Neuronal stem cell (in vitro differentiated cells): Measurements from ENCODE around the gene L3MBTL4.

Experiments
- DNase-seq: peaks from one replicate; pipeline ENCODE4 v3.0.0-alpha.2; 2013; ENCODE audit warnings: low spot score
- H2AFZ ChIP-seq: one replicate; pipeline ENCODE4 v1.6.1; 2013; ENCODE audit warnings: mild to moderate bottlenecking, low read length, inconsistent platforms
- H2AK5ac ChIP-seq: 2 replicates; pipeline ENCODE4 v1.6.1; 2013; ENCODE audit warnings: low read depth, mild to moderate bottlenecking, inconsistent platforms, low read length, moderate library complexity, mixed read lengths
- H2BK120ac ChIP-seq: 2 replicates; pipeline ENCODE4 v1.6.1; 2013; ENCODE audit warnings: low read depth, mild to moderate bottlenecking, inconsistent platforms, low read length, moderate library complexity, mixed read lengths
- H2BK12ac ChIP-seq: one replicate; pipeline ENCODE4 v1.6.1; 2013; ENCODE audit warnings: low read length, inconsistent platforms
- H2BK15ac ChIP-seq: 2 replicates; pipeline ENCODE4 v1.6.1; 2013; ENCODE audit warnings: mild to moderate bottlenecking, low read length, inconsistent platforms, mixed read lengths
- H2BK5ac ChIP-seq: one replicate; pipeline ENCODE4 v1.6.1; 2013; ENCODE audit warnings: inconsistent platforms, mild to moderate bottlenecking, low read length, moderate library complexity
- H3K14ac ChIP-seq: one replicate; pipeline ENCODE4 v1.6.1; 2013; ENCODE audit warnings: low read length, inconsistent platforms
- H3K18ac ChIP-seq: 2 replicates; pipeline ENCODE4 v1.6.1; 2013; ENCODE audit warnings: low read length, inconsistent platforms
- H3K23ac ChIP-seq: 2 replicates; pipeline ENCODE4 v1.6.1; 2013; ENCODE audit warnings: low read depth, mild to moderate bottlenecking, mixed read lengths, low read length, inconsistent platforms; ENCODE audit not compliant: poor library complexity
- H3K27ac ChIP-seq: replicated peaks from 3 replicates; pipeline ENCODE4 v1.5.1; 2013; ENCODE audit warnings: low read length, inconsistent platforms
- H3K27me3 ChIP-seq, 3 experiments: 2 replicates each; pipeline ENCODE4 v1.6.1; 2013; ENCODE audit warnings: low read length in 3 of 3, mild to moderate bottlenecking in 2 of 3, inconsistent platforms in 1 of 3, low read depth in 1 of 3, mixed read lengths in 1 of 3, moderate library complexity in 1 of 3; ENCODE audit not compliant: control insufficient read depth in 3 of 3, insufficient read depth in 3 of 3
- H3K36me3 ChIP-seq, 2 donors: replicated peaks in 1 of 2; 2 replicates each; pipeline ENCODE4 v1.6.1; 2013; ENCODE audit warnings: low read length in 2 of 2; ENCODE audit not compliant: control insufficient read depth in 2 of 2, insufficient read depth in 2 of 2
- H3K4ac ChIP-seq: 2 replicates; pipeline ENCODE4 v1.6.1; 2013; ENCODE audit warnings: inconsistent platforms, mild to moderate bottlenecking, low read length, moderate library complexity
- H3K4me1 ChIP-seq, 2 donors: 1 replicate in 1 of 2; 2 replicates in 1 of 2; pipeline ENCODE4 v1.6.1; 2013; ENCODE audit warnings: low read length in 2 of 2, low read depth in 1 of 2; ENCODE audit not compliant: control insufficient read depth in 2 of 2, insufficient read depth in 1 of 2
- H3K4me2 ChIP-seq: one replicate; pipeline ENCODE4 v1.6.1; 2013; ENCODE audit warnings: mild to moderate bottlenecking, low read length, inconsistent platforms; ENCODE audit not compliant: insufficient read depth, poor library complexity, severe bottlenecking
- H3K4me3 ChIP-seq, 2 donors: 2 replicates each; pipeline ENCODE4 v1.5.1; 2013; ENCODE audit warnings: low read length in 2 of 2, mild to moderate bottlenecking in 2 of 2, inconsistent platforms in 1 of 2, moderate library complexity in 1 of 2
- H3K79me1 ChIP-seq: one replicate; pipeline ENCODE4 v1.6.1; 2013; ENCODE audit warnings: low read depth, mild to moderate bottlenecking, inconsistent platforms, low read length, moderate library complexity
- H3K9ac ChIP-seq: one replicate; pipeline ENCODE4 v1.6.1; 2013; ENCODE audit warnings: mild to moderate bottlenecking, low read depth, low read length, inconsistent platforms; ENCODE audit not compliant: poor library complexity
- H3K9me3 ChIP-seq, 2 donors: replicated peaks in 1 of 2; 2 replicates each; pipeline versions ENCODE3 to v1.6.1; 2013; ENCODE audit warnings: low read length in 2 of 2, mild to moderate bottlenecking in 2 of 2, inconsistent platforms in 1 of 2, low read depth in 1 of 2, mixed read lengths in 1 of 2, moderate library complexity in 1 of 2; ENCODE audit not compliant: control insufficient read depth in 2 of 2, insufficient read depth in 1 of 2
- H4K8ac ChIP-seq: one replicate; pipeline ENCODE4 v1.6.1; 2013; ENCODE audit warnings: low read depth, mild to moderate bottlenecking, inconsistent platforms, low read length, moderate library complexity
- H4K91ac ChIP-seq: one replicate; pipeline ENCODE4 v1.6.1; 2013; ENCODE audit warnings: low read length, low read depth, mild to moderate bottlenecking, inconsistent platforms; ENCODE audit not compliant: poor library complexity
- WGBS, 2 donors: extraction: QIAGEN DNeasy Blood & Tissue Kit; methylation state at CpG; one replicate each; pipeline ENCODE4 v1.1.7; 2013; ENCODE audit warnings: missing lambda C conversion rate in 2 of 2, mixed read lengths in 1 of 2; ENCODE audit not compliant: insufficient read length in 2 of 2, insufficient replicate concordance in 1 of 2; ENCODE audit errors: extremely low coverage in 2 of 2; 5-methylcytosine and 5-hydroxymethylcytosine counted together

The L3MBTL4 gene

GRCh38 chr18:6374935-6375529 is 39.7 kb downstream of the L3MBTL4 start:
- H2BK12ac ChIP-seq = no peak overlapping the region
- H3K14ac ChIP-seq = no peak overlapping the region
- no peak overlapping the region for H4K91ac ChIP-seq
- H3K4ac ChIP-seq = peak overlapping the region; percentile 31
- H2BK5ac ChIP-seq = no peak overlapping the region
- H3K27me3 ChIP-seq = no peaks in the 10 kb centered on the region
- no peak overlapping the region for H3K4me2 ChIP-seq
- no peaks in the 10 kb centered on the region for H3K4me1 ChIP-seq
- no peak overlapping the region for H3K27ac ChIP-seq
- H2BK15ac ChIP-seq = no peak overlapping the region
- no peaks in the 10 kb centered on the region for H3K79me1 ChIP-seq
- H3K36me3 ChIP-seq = no peaks in the 10 kb centered on the region
- peaks cover 0 to 2% of the 10 kb centered on the region in 2 donors for H3K9me3 ChIP-seq
- peak overlapping the region; percentile 46 for H2AK5ac ChIP-seq
- no peak overlapping the region for H3K23ac ChIP-seq
- H3K4me3 ChIP-seq = no peak overlapping the region
- H2BK120ac ChIP-seq = no peak overlapping the region
- H3K9ac ChIP-seq = no peak overlapping the region
- WGBS, 2 donors = no CpG with 5 or more reads among the region's 14 CpGs
- no peak for DNase-seq
- peak overlapping the region; percentile 83 for H3K18ac ChIP-seq
- H4K8ac ChIP-seq = no peak overlapping the region
- H2AFZ ChIP-seq = no peak overlapping the region

DNA sequence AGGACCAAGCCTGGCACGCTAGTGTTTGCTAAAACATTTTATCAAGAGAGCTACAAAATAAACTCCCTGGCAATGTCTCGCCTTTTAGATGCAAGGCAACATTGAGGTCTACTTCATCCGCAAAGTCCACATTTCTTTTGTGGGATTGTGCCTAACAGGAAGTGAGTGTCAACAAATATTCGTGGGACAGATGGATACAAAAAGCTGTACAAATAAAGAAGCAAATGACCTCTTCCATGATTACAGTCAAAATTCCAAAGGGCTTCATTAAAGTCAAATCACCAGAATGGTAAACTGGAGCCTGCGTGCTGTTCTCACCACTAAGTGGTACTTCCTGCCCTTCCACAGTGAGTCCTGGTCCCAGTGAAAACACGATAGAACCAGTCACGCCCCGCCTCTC is 40.4 kb downstream of the L3MBTL4 start:
- no peaks in the 10 kb centered on the region for H3K79me1 ChIP-seq
- H3K4me3 ChIP-seq = no peak overlapping the region
- H4K8ac ChIP-seq = no peak overlapping the region
- H2BK120ac ChIP-seq = no peak overlapping the region
- no peak overlapping the region for H2BK5ac ChIP-seq
- H3K4me2 ChIP-seq = no peak overlapping the region
- H3K4ac ChIP-seq = no peak overlapping the region
- H3K14ac ChIP-seq = no peak overlapping the region
- no peak overlapping the region for H2BK12ac ChIP-seq
- no peak overlapping the region for H2BK15ac ChIP-seq
- H3K9me3 ChIP-seq = peaks cover 0 to 2% of the 10 kb centered on the region in 2 donors
- no peak overlapping the region for H2AK5ac ChIP-seq
- no peaks in the 10 kb centered on the region for H3K36me3 ChIP-seq
- H4K91ac ChIP-seq = no peak overlapping the region
- no peak for DNase-seq
- no peak overlapping the region for H3K9ac ChIP-seq
- H3K23ac ChIP-seq = no peak overlapping the region
- H3K27me3 ChIP-seq = no peaks in the 10 kb centered on the region
- WGBS, 2 donors = no CpG with 5 or more reads among the region's 8 CpGs
- no peak overlapping the region for H3K27ac ChIP-seq
- H2AFZ ChIP-seq = no peak overlapping the region
- H3K18ac ChIP-seq = no peak overlapping the region
- H3K4me1 ChIP-seq = no peaks in the 10 kb centered on the region

- H3K27me3 ChIP-seq = no peaks in the 10 kb centered on the region
- H3K23ac ChIP-seq = no peak overlapping the region
- H4K8ac ChIP-seq = no peak overlapping the region
- no peak overlapping the region for H2BK12ac ChIP-seq
- no peak overlapping the region for H3K18ac ChIP-seq
- no peak overlapping the region for H3K4me2 ChIP-seq
- H4K91ac ChIP-seq = no peak overlapping the region
- no peak overlapping the region for H2AK5ac ChIP-seq
- no peak overlapping the region for H2BK15ac ChIP-seq
- H2BK5ac ChIP-seq = no peak overlapping the region
- H3K4me1 ChIP-seq = no peaks in the 10 kb centered on the region
- H2BK120ac ChIP-seq = no peak overlapping the region
- H3K14ac ChIP-seq = no peak overlapping the region
- no peak overlapping the region for H2AFZ ChIP-seq
- no peaks in the 10 kb centered on the region for H3K79me1 ChIP-seq
- no peak overlapping the region for H3K4ac ChIP-seq
- WGBS, 2 donors = no CpG with 5 or more reads among the region's 5 CpGs
- no peaks in the 10 kb centered on the region for H3K36me3 ChIP-seq
- no peak overlapping the region for H3K9ac ChIP-seq
- DNase-seq = no peak
- no peak overlapping the region for H3K27ac ChIP-seq
- H3K4me3 ChIP-seq = no peak overlapping the region
- peaks cover 0 to 2% of the 10 kb centered on the region in 2 donors for H3K9me3 ChIP-seq
Measured at GRCh38 chr18:6373187-6373586, 41.5 kb downstream of the L3MBTL4 start.

GRCh38 chr18:6370886-6371635 is 43.6 kb downstream of the L3MBTL4 start:
- no peak overlapping the region for H3K4ac ChIP-seq
- no peak overlapping the region for H2BK5ac ChIP-seq

More at GRCh38 chr18:6370886-6371635, 43.6 kb downstream of the L3MBTL4 start:
- Histone ChIP-seq H2BK15ac (no peak overlapping the region), H2BK120ac (no peak overlapping the region), H2BK12ac (no peak overlapping the region), H3K27me3 (no peaks in the 10 kb centered on the region), H3K79me1 (no peaks in the 10 kb centered on the region), H3K18ac (no peak overlapping the region), H2AK5ac (no peak overlapping the region), H4K91ac (no peak overlapping the region), H3K27ac (no peak overlapping the region), H3K14ac (no peak overlapping the region), H3K4me2 (no peak overlapping the region), H3K4me1 (no peaks in the 10 kb centered on the region), H3K9ac (no peak overlapping the region), H3K9me3 (peaks cover 0 to 2% of the 10 kb centered on the region in 2 donors), H4K8ac (no peak overlapping the region), H3K36me3 (no peaks in the 10 kb centered on the region), H3K23ac (no peak overlapping the region), H2AFZ (no peak overlapping the region), H3K4me3 (no peak overlapping the region)
- WGBS, 2 donors = no CpG with 5 or more reads among the region's 12 CpGs
- DNase-seq = no peak
